ENCODE measurements around the gene DUSP16.

The DUSP16 gene

DNA sequence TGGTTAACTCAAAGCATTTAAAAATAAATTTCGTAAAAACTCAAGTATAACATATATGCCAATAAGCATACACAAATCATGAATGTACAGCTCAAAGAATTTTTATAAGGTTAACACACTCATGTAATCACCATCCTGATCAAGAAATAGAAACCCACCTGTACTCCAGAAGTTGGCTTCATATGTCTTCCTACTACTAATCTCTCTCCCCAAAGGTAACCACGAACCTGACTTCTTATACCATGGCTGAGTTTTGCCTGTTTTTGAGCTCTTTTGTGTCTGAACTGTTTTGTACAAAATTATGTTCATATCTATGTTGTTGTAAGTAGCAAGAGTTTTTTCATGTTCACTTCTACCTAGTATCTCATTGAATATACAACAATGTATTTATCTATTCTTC is 18.7 kb downstream of the DUSP16 start:
- Histone ChIP-seq H3K4me3 (ENCODE audit: low read depth, low read length) (no peak overlapping the region), H3K9me3 (ENCODE audit: control insufficient read depth, insufficient read depth, low read depth, low read length) (no peaks in the 10 kb centered on the region), H3K27ac (ENCODE audit: low read depth, low read length) (no peak overlapping the region), H3K36me3 (ENCODE audit: control insufficient read depth, insufficient read depth, low read length) (no peaks in the 10 kb centered on the region), H3K4me1 (ENCODE audit: control insufficient read depth, insufficient read depth, low read length) (0 out of 2 replicates have a peak, but pooled peaks cover 2% of the 10 kb centered on the region), H3K9ac (ENCODE audit: low read length) (no peak overlapping the region), H3K27me3 (ENCODE audit: control insufficient read depth, insufficient read depth, low read length) (no peaks in the 10 kb centered on the region)

DNA sequence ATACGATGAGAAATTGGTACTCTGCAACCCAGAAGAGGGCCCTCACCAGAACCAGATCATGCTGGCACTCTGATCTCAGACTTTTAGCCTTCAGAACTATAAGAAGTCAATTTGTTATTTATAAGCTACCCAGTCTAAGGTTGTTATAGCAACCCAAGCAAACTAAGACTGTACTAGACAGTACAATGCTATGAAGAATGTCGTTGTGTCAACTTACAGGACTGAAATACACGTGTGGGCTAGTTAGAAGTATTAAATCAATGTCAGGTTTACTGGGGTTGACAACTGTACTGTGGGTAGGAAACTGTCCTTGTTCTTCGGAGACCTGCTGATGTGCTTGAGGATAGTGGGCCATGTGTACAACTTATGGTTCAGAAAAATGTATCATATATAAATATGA is 19.7 kb downstream of the DUSP16 start:
- H3K36me3 ChIP-seq (ENCODE audit: control insufficient read depth, insufficient read depth, low read length) = no peaks in the 10 kb centered on the region
- H3K27ac ChIP-seq (ENCODE audit: low read depth, low read length) = no peak overlapping the region
- 0 out of 2 replicates have a peak, but pooled peaks cover 2% of the 10 kb centered on the region for H3K4me1 ChIP-seq (ENCODE audit: control insufficient read depth, insufficient read depth, low read length)
- no peaks in the 10 kb centered on the region for H3K27me3 ChIP-seq (ENCODE audit: control insufficient read depth, insufficient read depth, low read length)
- no peaks in the 10 kb centered on the region for H3K9me3 ChIP-seq (ENCODE audit: control insufficient read depth, insufficient read depth, low read depth, low read length)
- no peak overlapping the region for H3K4me3 ChIP-seq (ENCODE audit: low read depth, low read length)
- H3K9ac ChIP-seq (ENCODE audit: low read length) = no peak overlapping the region

DNA sequence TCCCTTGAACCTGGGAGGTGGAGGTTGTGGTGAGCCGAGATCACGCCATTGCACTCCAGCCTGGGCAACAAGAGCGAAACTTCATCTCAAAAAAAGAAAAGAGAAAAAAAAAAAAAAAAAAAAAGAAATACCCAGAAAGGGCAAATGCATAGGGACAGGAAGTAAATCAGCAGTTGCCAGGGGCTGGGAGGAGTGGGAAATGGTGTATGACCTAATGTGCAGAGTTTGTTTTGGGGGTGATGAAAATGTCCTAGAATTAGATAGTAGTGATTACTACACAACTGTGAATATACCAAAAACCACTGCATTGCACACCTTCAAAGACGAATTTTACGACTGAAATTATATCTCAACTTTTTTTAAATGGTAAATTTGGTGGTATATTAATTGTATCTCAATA is 20.4 kb downstream of the DUSP16 start:
- Histone ChIP-seq H3K36me3 (ENCODE audit: control insufficient read depth, insufficient read depth, low read length) (no peaks in the 10 kb centered on the region), H3K4me1 (ENCODE audit: control insufficient read depth, insufficient read depth, low read length) (0 out of 2 replicates have a peak, but pooled peaks cover 2% of the 10 kb centered on the region), H3K4me3 (ENCODE audit: low read depth, low read length) (no peak overlapping the region), H3K9me3 (ENCODE audit: control insufficient read depth, insufficient read depth, low read depth, low read length) (no peaks in the 10 kb centered on the region), H3K27me3 (ENCODE audit: control insufficient read depth, insufficient read depth, low read length) (no peaks in the 10 kb centered on the region), H3K9ac (ENCODE audit: low read length) (no peak overlapping the region), H3K27ac (ENCODE audit: low read depth, low read length) (no peak overlapping the region)

DNA sequence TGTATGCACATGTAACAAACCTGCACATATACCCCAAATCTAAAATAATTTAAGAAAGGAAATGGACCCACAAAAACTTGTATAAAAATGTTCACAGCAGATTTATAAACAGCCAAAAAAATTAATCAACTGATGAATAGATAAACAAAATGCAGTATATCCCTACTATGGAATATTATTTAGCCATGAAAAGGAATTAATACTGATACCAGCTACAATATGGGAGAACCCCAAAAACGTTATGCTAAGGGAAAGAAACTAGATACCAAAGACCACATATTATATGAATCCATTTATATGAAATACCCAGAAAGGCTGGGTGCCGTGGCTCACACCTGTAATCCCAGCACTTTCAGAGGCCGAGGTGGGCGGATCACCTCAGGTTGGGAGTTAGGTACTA is 20.9 kb downstream of the DUSP16 start:
- Histone ChIP-seq H3K9ac (ENCODE audit: low read length) (no peak overlapping the region), H3K36me3 (ENCODE audit: control insufficient read depth, insufficient read depth, low read length) (no peaks in the 10 kb centered on the region), H3K4me3 (ENCODE audit: low read depth, low read length) (no peak overlapping the region), H3K4me1 (ENCODE audit: control insufficient read depth, insufficient read depth, low read length) (0 out of 2 replicates have a peak, but pooled peaks cover 2% of the 10 kb centered on the region), H3K27ac (ENCODE audit: low read depth, low read length) (no peak overlapping the region), H3K27me3 (ENCODE audit: control insufficient read depth, insufficient read depth, low read length) (no peaks in the 10 kb centered on the region), H3K9me3 (ENCODE audit: control insufficient read depth, insufficient read depth, low read depth, low read length) (no peaks in the 10 kb centered on the region)

DNA sequence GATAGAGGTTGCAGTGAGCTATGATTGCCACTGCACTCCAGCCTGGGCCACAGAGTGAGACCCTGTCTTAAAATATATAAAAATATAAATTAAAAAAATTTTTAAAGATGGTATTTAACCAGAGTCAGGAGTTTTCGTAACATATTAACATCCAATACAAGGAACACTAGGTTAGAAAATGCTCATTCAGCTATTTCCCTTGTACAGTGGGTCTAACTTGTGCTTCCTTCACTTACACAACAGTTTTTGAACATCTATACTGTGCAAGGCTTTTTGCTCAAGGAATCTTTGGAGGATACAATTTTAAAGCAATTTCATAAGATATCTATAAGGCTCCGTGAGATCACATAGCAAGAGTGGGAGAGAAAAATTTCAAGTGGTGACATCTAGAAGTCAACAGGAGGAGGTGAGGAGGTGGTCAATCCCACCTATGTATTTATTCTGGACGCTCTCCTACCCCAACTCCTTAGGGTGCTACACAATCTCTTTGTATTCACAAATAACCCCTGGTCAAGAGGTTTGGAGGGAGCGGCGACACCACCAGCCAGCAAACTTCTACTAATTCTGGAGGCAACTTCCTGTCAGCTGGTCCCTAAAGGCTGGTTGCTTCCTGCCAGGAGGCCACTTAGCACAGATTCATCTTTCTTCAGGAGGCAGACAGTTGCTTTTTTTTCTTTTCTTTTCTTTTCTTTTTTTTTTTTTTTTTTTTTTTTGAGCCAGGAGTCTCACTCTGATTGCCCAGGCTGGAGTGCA is 22.2 kb downstream of the DUSP16 start:
- Histone ChIP-seq H3K27me3 (ENCODE audit: control insufficient read depth, insufficient read depth, low read length) (no peaks in the 10 kb centered on the region), H3K36me3 (ENCODE audit: control insufficient read depth, insufficient read depth, low read length) (no peaks in the 10 kb centered on the region), H3K27ac (ENCODE audit: low read depth, low read length) (no peak overlapping the region), H3K9ac (ENCODE audit: low read length) (no peak overlapping the region), H3K9me3 (ENCODE audit: control insufficient read depth, insufficient read depth, low read depth, low read length) (no peaks in the 10 kb centered on the region), H3K4me1 (ENCODE audit: control insufficient read depth, insufficient read depth, low read length) (0 out of 2 replicates have a peak, but pooled peaks cover 2% of the 10 kb centered on the region), H3K4me3 (ENCODE audit: low read depth, low read length) (no peak overlapping the region)

DNA sequence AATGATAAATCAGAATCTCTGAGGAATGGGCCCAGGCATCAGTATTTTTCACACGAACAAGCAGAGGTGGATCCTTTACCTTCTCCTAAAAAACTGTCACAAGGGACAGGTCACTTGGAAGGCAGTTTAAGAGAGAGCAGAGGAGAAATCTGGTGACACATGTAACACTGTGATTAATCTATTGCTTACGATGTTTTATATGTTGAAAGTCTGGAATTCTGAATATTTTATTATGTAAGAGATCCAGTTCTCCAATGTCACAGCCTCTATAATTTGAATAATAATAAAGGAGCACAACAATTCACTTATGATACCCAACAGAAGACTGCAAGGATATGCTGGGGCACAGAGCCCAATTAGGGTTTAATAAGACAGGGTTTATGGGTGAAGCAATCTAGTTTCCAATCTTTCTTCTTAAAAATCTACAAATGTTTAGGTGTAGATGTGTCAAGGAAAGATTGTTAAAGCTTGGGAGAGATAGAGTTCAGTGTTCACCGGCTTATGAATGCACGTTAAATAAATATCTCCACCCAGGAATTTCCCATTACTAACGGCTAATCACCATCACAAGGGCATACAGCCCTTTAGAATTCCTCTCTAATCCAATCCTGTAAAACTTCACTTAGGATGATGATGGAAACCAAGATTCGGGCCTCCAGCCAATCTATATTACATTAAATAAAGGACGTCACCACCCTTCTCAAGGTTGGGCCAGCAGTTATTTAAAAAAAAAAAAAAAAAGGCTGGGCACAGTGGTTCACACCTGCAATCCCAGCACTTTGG is 23.4 kb downstream of the DUSP16 start:
- no peak overlapping the region for H3K9ac ChIP-seq (ENCODE audit: low read length)
- H3K27me3 ChIP-seq (ENCODE audit: control insufficient read depth, insufficient read depth, low read length) = no peaks in the 10 kb centered on the region
- no peaks in the 10 kb centered on the region for H3K36me3 ChIP-seq (ENCODE audit: control insufficient read depth, insufficient read depth, low read length)
- H3K27ac ChIP-seq (ENCODE audit: low read depth, low read length) = no peak overlapping the region
- H3K4me1 ChIP-seq (ENCODE audit: control insufficient read depth, insufficient read depth, low read length) = peaks cover 2% of the 10 kb centered on the region; the same call in 1 of the 2 replicates
- no peak overlapping the region for H3K4me3 ChIP-seq (ENCODE audit: low read depth, low read length)
- H3K9me3 ChIP-seq (ENCODE audit: control insufficient read depth, insufficient read depth, low read depth, low read length) = no peaks in the 10 kb centered on the region

DNA sequence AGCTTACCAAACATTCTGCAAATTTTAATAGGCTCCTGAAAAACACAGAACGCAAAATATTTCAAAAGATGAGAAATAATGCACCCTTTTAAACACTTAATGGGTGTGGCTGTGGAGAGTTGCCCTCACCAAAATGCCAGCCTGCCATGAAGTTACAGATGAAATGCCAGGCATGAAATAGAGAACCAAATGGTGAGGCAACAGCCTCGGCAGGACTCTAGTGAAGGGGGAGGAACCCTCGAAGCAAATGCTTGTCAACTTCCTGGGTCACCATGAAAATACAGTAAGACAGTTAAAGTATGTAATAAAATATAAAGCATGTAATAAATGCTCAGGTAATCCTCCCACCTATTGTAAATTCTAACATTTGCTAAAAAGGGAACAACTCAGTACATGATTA is 24.1 kb downstream of the DUSP16 start:
- Histone ChIP-seq H3K9me3 (ENCODE audit: control insufficient read depth, insufficient read depth, low read depth, low read length) (no peaks in the 10 kb centered on the region), H3K36me3 (ENCODE audit: control insufficient read depth, insufficient read depth, low read length) (no peaks in the 10 kb centered on the region), H3K4me1 (ENCODE audit: control insufficient read depth, insufficient read depth, low read length) (peaks cover 6% of the 10 kb centered on the region), H3K27ac (ENCODE audit: low read depth, low read length) (no peak overlapping the region), H3K27me3 (ENCODE audit: control insufficient read depth, insufficient read depth, low read length) (no peaks in the 10 kb centered on the region), H3K9ac (ENCODE audit: low read length) (no peak overlapping the region), H3K4me3 (ENCODE audit: low read depth, low read length) (no peak overlapping the region)

DNA sequence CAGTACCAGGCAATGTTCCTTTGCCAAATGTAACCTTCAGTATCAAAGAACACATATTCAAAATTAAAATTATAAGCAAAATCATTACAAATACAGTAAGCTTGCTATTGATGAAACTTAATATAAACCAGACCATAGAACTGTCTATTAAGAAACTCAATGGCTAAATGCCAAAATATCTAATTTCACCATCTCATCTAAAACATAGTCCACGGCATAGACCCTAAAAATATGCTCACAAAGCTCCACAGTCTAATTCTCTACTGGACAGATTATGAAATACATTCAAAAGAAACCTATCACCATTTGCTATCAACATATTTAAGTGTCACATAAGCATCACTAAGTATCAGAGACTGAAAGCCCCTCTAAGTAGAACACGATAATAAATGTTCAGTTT is 25.2 kb downstream of the DUSP16 start:
- Histone ChIP-seq H3K9me3 (ENCODE audit: control insufficient read depth, insufficient read depth, low read depth, low read length) (no peaks in the 10 kb centered on the region), H3K27ac (ENCODE audit: low read depth, low read length) (no peak overlapping the region), H3K9ac (ENCODE audit: low read length) (no peak overlapping the region), H3K36me3 (ENCODE audit: control insufficient read depth, insufficient read depth, low read length) (no peaks in the 10 kb centered on the region), H3K27me3 (ENCODE audit: control insufficient read depth, insufficient read depth, low read length) (no peaks in the 10 kb centered on the region), H3K4me1 (ENCODE audit: control insufficient read depth, insufficient read depth, low read length) (peaks cover 10% of the 10 kb centered on the region), H3K4me3 (ENCODE audit: low read depth, low read length) (no peak overlapping the region)

DNA sequence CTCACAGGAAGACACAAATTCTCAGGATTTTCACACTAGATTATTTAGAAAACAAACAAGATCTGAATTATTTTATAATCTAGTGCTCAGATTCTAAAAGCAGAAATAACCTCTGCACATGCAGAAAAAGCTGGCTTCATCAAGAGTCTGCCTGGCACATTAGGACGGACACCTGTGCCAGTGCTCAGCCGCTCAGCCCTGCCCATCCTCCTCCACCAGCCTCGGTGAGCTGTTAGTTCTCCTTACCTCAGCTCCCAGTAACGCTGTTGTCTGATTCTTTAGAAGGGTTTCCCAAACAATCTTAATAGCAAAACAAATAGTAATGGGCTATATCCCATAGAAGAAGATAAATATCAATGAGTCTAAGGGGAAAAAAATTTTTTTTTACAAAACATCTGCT is 27.7 kb downstream of the DUSP16 start:
- Histone ChIP-seq H3K27ac (ENCODE audit: low read depth, low read length) (no peak overlapping the region), H3K9ac (ENCODE audit: low read length) (no peak overlapping the region), H3K27me3 (ENCODE audit: control insufficient read depth, insufficient read depth, low read length) (no peaks in the 10 kb centered on the region), H3K4me1 (ENCODE audit: control insufficient read depth, insufficient read depth, low read length) (peaks cover 10% of the 10 kb centered on the region), H3K4me3 (ENCODE audit: low read depth, low read length) (no peak overlapping the region), H3K36me3 (ENCODE audit: control insufficient read depth, insufficient read depth, low read length) (no peaks in the 10 kb centered on the region; the same call in 1 of the 2 replicates), H3K9me3 (ENCODE audit: control insufficient read depth, insufficient read depth, low read depth, low read length) (no peaks in the 10 kb centered on the region)

DNA sequence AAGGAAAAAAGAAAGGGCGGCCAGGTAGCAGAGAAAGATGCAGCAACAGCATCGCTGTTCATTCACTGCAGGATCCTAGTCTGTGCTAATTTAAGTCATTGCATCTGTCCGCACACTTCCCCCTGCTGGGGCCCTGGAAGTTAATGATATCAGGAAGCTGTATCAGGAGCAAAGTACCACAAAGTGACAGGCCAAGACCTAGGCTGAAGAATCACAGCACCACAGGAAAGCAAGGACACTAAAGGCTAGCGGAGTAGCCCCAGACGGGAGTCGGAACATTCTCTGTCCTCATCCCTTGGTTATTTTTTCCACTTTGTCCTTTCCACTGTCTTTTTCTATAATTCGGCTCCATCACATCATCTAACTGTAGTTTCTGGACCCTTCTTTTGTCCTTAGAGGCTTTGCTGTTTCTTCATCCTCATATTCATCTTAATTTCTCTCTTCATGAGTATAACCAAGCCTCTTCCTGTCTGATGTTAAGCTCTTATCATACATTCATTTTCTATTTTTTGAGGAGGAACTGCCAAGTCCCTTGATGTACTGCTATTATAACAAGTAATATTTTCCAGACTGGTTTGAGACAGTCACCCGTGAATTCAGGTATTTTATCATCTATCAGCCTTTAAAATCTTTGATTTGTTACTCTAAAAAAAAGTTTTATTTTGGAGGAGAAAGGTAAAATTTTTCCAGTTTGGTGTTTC is 28.3 kb downstream of the DUSP16 start:
- Histone ChIP-seq H3K9ac (ENCODE audit: low read length) (no peak overlapping the region), H3K27ac (ENCODE audit: low read depth, low read length) (no peak overlapping the region), H3K9me3 (ENCODE audit: control insufficient read depth, insufficient read depth, low read depth, low read length) (no peaks in the 10 kb centered on the region), H3K36me3 (ENCODE audit: control insufficient read depth, insufficient read depth, low read length) (no peaks in the 10 kb centered on the region; the same call in 1 of the 2 replicates), H3K27me3 (ENCODE audit: control insufficient read depth, insufficient read depth, low read length) (no peaks in the 10 kb centered on the region), H3K4me1 (ENCODE audit: control insufficient read depth, insufficient read depth, low read length) (peaks cover 9% of the 10 kb centered on the region), H3K4me3 (ENCODE audit: low read depth, low read length) (no peak overlapping the region)

All from HUES6 (cell line).